Esophagus muscularis mucosa (tissue), 4 donors: ENCODE results near the gene GPX7. TPM values are rescaled to one million over a fixed set of nuclear protein-coding genes. Genes with fewer than 3 reads are reported as not detected.

Experiments used
- DNase-seq: peaks from one replicate; pipeline ENCODE4 v3.0.0-alpha.2; 2017; ENCODE audit errors: extremely low spot score
- H3K27ac ChIP-seq, 4 donors: fragments of 200-600 bp; sonication (generic); replicated peaks in 1 of 4; 1 replicate in 3 of 4; 2 replicates in 1 of 4; pipeline ENCODE4 v1.5.1; 2016 to 2019; ENCODE audit warnings: mild to moderate bottlenecking in 1 of 4
- H3K27me3 ChIP-seq, 4 donors: fragments of 200-600 bp; sonication (generic); one replicate each; pipeline versions ENCODE4 v1.5.1 to v1.6.0; 2016 to 2019
- H3K36me3 ChIP-seq, 4 donors: fragments of 200-600 bp; sonication (generic); one replicate each; pipeline ENCODE4 v1.5.1; 2016 to 2019
- H3K4me1 ChIP-seq, 4 donors: fragments of 200-600 bp; sonication (generic); one replicate each; pipeline ENCODE4 v1.5.1; 2016 to 2019
- H3K4me3 ChIP-seq, 4 donors: fragments of 200-600 bp; sonication (generic); 1 replicate in 2 of 4; 2 replicates in 2 of 4; pipeline ENCODE4 v1.5.1; 2016 to 2019; ENCODE audit warnings: mild to moderate bottlenecking in 4 of 4, moderate library complexity in 1 of 4
- H3K9me3 ChIP-seq, 4 donors: fragments of 200-600 bp; sonication (generic); 1 replicate in 3 of 4; 2 replicates in 1 of 4; pipeline ENCODE4 v1.5.1; 2016 to 2019
- EP300 ChIP-seq: sonication (generic); formaldehyde crosslinking; IDR thresholded peaks from one replicate; pipeline ENCODE4 v1.6.1; 2017; ENCODE audit warnings: antibody characterized with exemption
- POLR2A ChIP-seq: fragments of 450-650 bp; IDR thresholded peaks from one replicate; pipeline ENCODE4 v1.6.1; 2017; ENCODE audit warnings: antibody characterized with exemption, moderate library complexity, mild to moderate bottlenecking, low read depth
- POLR2AphosphoS5 ChIP-seq, 2 donors: sonication (generic); formaldehyde crosslinking; IDR thresholded peaks; one replicate each; pipeline ENCODE4 v1.6.1; 2017; ENCODE audit warnings: antibody characterized with exemption in 2 of 2
- WGBS: methylation state at CpG from one replicate; pipeline ENCODE4 v1.1.5; 2018; 5-methylcytosine and 5-hydroxymethylcytosine counted together
- intact Hi-C: fragments of 100-400 bp; cut with DNase I; formaldehyde crosslinking; loops from one replicate; pipeline ENCODE4 v1.15.1; 2023
- total RNA-seq, 4 donors: library from RNA; depleted of rRNA; stranded (reverse); fragments of >200 nt; gene quantifications; one replicate each; pipeline versions ENCODE4 v1.1.0 to v1.2.1, GENCODE V29; 2016
- TF ChIP-seq, protein P1 (sequence below), 3 experiments: fragments of 200-600 bp in 2 of 3; fragments of 450-650 bp in 1 of 3; sonication (generic) in 2 of 3; IDR thresholded peaks; one replicate each; pipeline ENCODE4 v1.5.1; 2017 to 2019; ENCODE audit warnings: antibody characterized with exemption in 3 of 3, mild to moderate bottlenecking in 2 of 3, moderate library complexity in 1 of 3

Gene GPX7
- total RNA-seq, 4 donors from 2014 or later, result 9.3 to 17.3 (median 16.4) TPM

DNA sequence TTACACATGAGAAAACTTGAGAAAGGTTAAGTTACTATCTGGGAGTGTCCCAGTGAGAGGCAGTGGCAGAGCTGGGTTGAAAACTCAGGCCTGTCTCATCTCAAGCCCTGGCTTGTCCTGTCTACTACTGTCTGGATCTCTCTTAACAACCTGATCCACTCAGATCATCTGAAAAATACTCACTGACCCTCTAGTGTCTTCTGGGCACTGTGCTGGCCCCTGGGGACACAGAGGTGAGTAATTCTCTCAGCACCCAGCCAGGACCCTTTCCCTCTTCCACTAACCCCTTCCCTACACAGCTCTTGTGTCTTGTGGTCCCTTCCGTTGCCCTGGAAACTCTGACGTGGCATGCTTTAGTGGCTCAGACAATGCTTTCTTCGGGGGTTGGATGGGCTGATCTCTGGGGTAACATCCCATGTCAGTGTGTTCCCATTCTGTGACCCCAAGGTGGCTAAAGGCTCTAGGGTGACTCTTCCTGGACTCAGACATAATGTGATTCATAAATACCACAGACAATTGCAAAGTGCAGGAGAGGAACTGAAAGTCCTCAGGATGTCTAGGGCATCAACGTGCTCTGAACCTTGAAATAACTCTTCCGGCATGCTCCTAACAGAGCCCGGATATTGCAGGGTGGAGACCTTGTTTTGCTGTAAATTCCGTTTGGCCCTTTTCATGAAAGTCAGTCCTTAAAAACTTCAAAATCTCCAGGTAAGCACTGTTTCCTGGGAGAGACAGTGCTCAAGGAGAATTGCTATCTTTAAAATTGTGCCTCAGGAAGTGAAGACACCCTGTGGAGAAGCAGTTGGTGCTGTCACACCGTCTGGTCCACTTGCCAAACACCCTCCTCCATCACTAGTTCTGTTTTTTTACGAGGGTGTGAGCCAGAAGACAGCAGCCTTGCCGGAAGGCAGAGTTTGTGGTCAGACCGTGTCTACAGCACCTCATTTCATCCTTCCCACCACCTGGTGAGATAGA lies 34.8 kb downstream of the GPX7 start:
- H3K4me1 ChIP-seq, result peaks cover 6 to 15% (median 13%) of the 10 kb centered on the region in 4 donors
- peaks cover 0 to 4% (median 0%) of the 10 kb centered on the region in 4 donors for H3K9me3 ChIP-seq
- no peak for TF ChIP-seq POLR2A
- TF ChIP-seq, protein P1, sequence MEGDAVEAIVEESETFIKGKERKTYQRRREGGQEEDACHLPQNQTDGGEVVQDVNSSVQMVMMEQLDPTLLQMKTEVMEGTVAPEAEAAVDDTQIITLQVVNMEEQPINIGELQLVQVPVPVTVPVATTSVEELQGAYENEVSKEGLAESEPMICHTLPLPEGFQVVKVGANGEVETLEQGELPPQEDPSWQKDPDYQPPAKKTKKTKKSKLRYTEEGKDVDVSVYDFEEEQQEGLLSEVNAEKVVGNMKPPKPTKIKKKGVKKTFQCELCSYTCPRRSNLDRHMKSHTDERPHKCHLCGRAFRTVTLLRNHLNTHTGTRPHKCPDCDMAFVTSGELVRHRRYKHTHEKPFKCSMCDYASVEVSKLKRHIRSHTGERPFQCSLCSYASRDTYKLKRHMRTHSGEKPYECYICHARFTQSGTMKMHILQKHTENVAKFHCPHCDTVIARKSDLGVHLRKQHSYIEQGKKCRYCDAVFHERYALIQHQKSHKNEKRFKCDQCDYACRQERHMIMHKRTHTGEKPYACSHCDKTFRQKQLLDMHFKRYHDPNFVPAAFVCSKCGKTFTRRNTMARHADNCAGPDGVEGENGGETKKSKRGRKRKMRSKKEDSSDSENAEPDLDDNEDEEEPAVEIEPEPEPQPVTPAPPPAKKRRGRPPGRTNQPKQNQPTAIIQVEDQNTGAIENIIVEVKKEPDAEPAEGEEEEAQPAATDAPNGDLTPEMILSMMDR (IDR thresholded peaks at IDR 0.05), result no peak
- no peak for TF ChIP-seq EP300
- H3K27me3 ChIP-seq, result peaks cover 0 to 27% (median 14%) of the 10 kb centered on the region in 4 donors
- no peaks in the 10 kb centered on the region for H3K36me3 ChIP-seq
- H3K27ac ChIP-seq, result no peak overlapping the region
- intact Hi-C loops, result no loop called here
- 51% methylated on average over 11 of the region's 11 CpGs for WGBS
- no peak for DNase-seq
- no peak overlapping the region for H3K4me3 ChIP-seq

DNA sequence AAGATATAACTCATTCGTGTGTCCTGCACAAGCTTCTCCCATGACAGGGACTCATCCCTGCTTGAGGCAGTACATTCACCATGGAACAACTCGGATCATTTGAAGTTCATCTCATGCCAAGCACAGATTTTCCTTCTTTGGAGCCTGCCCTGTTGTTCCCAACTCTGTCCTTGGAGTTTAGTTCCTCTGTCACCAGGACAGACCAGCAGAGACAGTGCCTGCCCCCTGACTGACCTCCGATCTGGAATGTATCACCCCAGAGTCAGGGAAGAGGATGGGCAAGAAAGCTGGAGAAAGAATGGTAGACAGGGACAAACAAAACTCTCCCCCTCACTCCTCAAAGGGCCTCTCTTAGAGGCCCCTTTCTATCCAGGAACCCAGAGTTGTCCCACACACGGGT lies 35.8 kb downstream of the GPX7 start:
- WGBS, result 84% methylated on average over 4 of the region's 4 CpGs

DNA sequence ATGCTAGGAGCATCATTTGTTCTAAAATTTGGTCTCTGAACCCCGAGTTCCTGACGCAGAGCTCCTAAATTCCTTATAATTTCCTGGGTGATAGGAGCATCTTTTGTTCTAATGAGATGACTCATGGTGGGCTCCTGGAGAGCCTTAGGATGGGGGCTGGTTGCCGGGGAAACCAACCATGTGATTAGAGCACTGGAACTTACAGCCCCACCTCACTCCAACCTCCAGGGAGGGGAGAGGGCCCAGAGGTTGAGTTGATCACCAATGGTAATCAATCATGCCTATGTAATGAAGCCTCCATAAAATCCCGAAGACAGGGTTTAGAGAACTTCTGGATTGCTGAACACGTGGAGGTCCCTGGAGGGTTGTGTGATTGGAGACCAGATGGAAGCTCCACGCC lies 38.5 kb downstream of the GPX7 start:
- intact Hi-C loops, result no loop called here
- no peak for DNase-seq
- no peaks in the 10 kb centered on the region for H3K9me3 ChIP-seq
- TF ChIP-seq POLR2A (no peak), EP300 (no peak), POLR2AphosphoS5 (IDR thresholded peaks at IDR 0.05) (no peak)
- TF ChIP-seq, protein P1 (IDR thresholded peaks at IDR 0.05), result no peak
- H3K4me1 ChIP-seq, result no peaks in the 10 kb centered on the region
- H3K27me3 ChIP-seq, result no peaks in the 10 kb centered on the region
- H3K27ac ChIP-seq, result no peak overlapping the region
- no peak overlapping the region for H3K4me3 ChIP-seq
- no peaks in the 10 kb centered on the region for H3K36me3 ChIP-seq
- 93% methylated on average over 6 of the region's 6 CpGs for WGBS

More for the DNA sequence above, 35.8 kb downstream of the GPX7 start:
- Histone ChIP-seq H3K4me3 (no peak overlapping the region), H3K27me3 (peaks cover 0 to 18% (median 7%) of the 10 kb centered on the region in 4 donors), H3K27ac (no peak overlapping the region), H3K4me1 (peaks cover under 1 to 7% (median 7%) of the 10 kb centered on the region in 4 donors), H3K9me3 (peaks cover 0 to 4% (median 0%) of the 10 kb centered on the region in 4 donors), H3K36me3 (no peaks in the 10 kb centered on the region)
- intact Hi-C loops, result no loop called here
- DNase-seq, result no peak
- no peak for TF ChIP-seq EP300
- TF ChIP-seq POLR2AphosphoS5 (IDR thresholded peaks at IDR 0.05), result no peak
- TF ChIP-seq, protein P1 (IDR thresholded peaks at IDR 0.05), result no peak

- no peaks in the 10 kb centered on the region for H3K36me3 ChIP-seq
- no peaks in the 10 kb centered on the region for H3K27me3 ChIP-seq
- no peak overlapping the region for H3K27ac ChIP-seq
- H3K4me3 ChIP-seq, result no peak overlapping the region
- H3K9me3 ChIP-seq, result no peaks in the 10 kb centered on the region
- H3K4me1 ChIP-seq, result no peaks in the 10 kb centered on the region
- TF ChIP-seq EP300 (no peak), POLR2AphosphoS5 (IDR thresholded peaks at IDR 0.05) (no peak), POLR2A (no peak)
- TF ChIP-seq, protein P1 (IDR thresholded peaks at IDR 0.05), result no peak
- DNase-seq, result no peak
- 90% methylated on average over 4 of the region's 4 CpGs for WGBS
- intact Hi-C loops, result no loop called here
Observed at GRCh38 chr1:52641307-52641706, 39.1 kb downstream of the GPX7 start.
